GM19463 (cell line): ENCODE results near the gene MND1.
"Not testable (repeated sequence)": the region's sequence is repeated elsewhere in the genome, so short reads cannot be mapped to it uniquely, and the experiment has no call there.

ENCODE experiments used
- ATAC-seq: cut with Tn5 transposase; IDR thresholded peaks from one replicate; pipeline ENCODE4 v1.9.1; 2021; ENCODE audit warnings: mild to moderate bottlenecking, moderate library complexity; ENCODE audit not compliant: unreplicated experiment

The MND1 gene

GRCh38 chr4:153401501-153401900 is 57.0 kb downstream of the MND1 start:
- no peak for ATAC-seq

- ATAC-seq: no peak
Measured at GRCh38 chr4:153402366-153402765, 57.9 kb downstream of the MND1 start.

GRCh38 chr4:153403726-153404125 is 59.2 kb downstream of the MND1 start:
- ATAC-seq: no peak

- no peak for ATAC-seq
Measured at GRCh38 chr4:153407906-153408305, 63.4 kb downstream of the MND1 start.

GRCh38 chr4:153408932-153409331 is 64.4 kb downstream of the MND1 start:
- ATAC-seq: no peak

GRCh38 chr4:153409412-153409811 is 64.9 kb downstream of the MND1 start:
- no peak for ATAC-seq

- ATAC-seq: no peak
Measured at GRCh38 chr4:153409924-153410501, 65.5 kb downstream of the MND1 start.

- no peak for ATAC-seq
Measured at GRCh38 chr4:153413842-153414241, 69.4 kb downstream of the MND1 start.

- ATAC-seq: not testable (repeated sequence)
Measured at GRCh38 chr4:153416456-153416855, 72.0 kb downstream of the MND1 start.

GRCh38 chr4:153418121-153418520 is 73.6 kb downstream of the MND1 start:
- ATAC-seq: no peak

- ATAC-seq: no peak
Measured at GRCh38 chr4:153418558-153418957, 74.1 kb downstream of the MND1 start.

- ATAC-seq: no peak
Measured at GRCh38 chr4:153419029-153419428, 74.5 kb downstream of the MND1 start.

GRCh38 chr4:153419673-153420278 is 75.3 kb downstream of the MND1 start:
- ATAC-seq: no peak

GRCh38 chr4:153420361-153420760 is 75.9 kb downstream of the MND1 start:
- no peak for ATAC-seq

- peak; percentile 76 for ATAC-seq
Measured at GRCh38 chr4:153421941-153422340, 77.5 kb downstream of the MND1 start.

- ATAC-seq: no peak
Measured at GRCh38 chr4:153426207-153426885, 81.9 kb downstream of the MND1 start.

GRCh38 chr4:153427363-153428071 is 83.0 kb downstream of the MND1 start:
- no peak for ATAC-seq

GRCh38 chr4:153428941-153429475 is 84.5 kb downstream of the MND1 start:
- no peak for ATAC-seq

GRCh38 chr4:153432965-153433753 is 88.7 kb downstream of the MND1 start:
- ATAC-seq: peak; percentile 89

GRCh38 chr4:153433754-153434105 is 89.2 kb downstream of the MND1 start:
- ATAC-seq: peak; percentile 7

- no peak for ATAC-seq
Measured at GRCh38 chr4:153434190-153434589, 89.7 kb downstream of the MND1 start.
